OCI-LY1 (cell line): ENCODE data around the gene TMEM220.

ENCODE experiments used
- EZH2 ChIP-seq: fragments of 200-600 bp; sonication (generic), shearing (Covaris generic); IDR thresholded peaks from 2 replicates; pipeline ENCODE4 v1.8.0; 2017; ENCODE audit warnings: borderline replicate concordance, mixed run types, mild to moderate bottlenecking, antibody characterized with exemption, low read length, moderate library complexity, mixed read lengths
- TF ChIP-seq, protein P1 (sequence below): fragments of 200-600 bp; sonication (generic), shearing (Covaris generic); IDR thresholded peaks from 2 replicates; pipeline ENCODE4 v1.5.1; 2017; ENCODE audit warnings: mild to moderate bottlenecking, antibody characterized with exemption, low read length, moderate library complexity, mixed read lengths

GRCh38 chr17:10756619-10757018 is 26.8 kb upstream of the TMEM220 start:
- TF ChIP-seq, protein P1, sequence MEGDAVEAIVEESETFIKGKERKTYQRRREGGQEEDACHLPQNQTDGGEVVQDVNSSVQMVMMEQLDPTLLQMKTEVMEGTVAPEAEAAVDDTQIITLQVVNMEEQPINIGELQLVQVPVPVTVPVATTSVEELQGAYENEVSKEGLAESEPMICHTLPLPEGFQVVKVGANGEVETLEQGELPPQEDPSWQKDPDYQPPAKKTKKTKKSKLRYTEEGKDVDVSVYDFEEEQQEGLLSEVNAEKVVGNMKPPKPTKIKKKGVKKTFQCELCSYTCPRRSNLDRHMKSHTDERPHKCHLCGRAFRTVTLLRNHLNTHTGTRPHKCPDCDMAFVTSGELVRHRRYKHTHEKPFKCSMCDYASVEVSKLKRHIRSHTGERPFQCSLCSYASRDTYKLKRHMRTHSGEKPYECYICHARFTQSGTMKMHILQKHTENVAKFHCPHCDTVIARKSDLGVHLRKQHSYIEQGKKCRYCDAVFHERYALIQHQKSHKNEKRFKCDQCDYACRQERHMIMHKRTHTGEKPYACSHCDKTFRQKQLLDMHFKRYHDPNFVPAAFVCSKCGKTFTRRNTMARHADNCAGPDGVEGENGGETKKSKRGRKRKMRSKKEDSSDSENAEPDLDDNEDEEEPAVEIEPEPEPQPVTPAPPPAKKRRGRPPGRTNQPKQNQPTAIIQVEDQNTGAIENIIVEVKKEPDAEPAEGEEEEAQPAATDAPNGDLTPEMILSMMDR = no peak
- TF ChIP-seq EZH2 = no peak
